Right hindlimb (tissue), 1 donor: ENCODE data around the gene WDR20.
"Not testable (repeated sequence)": the region's sequence is repeated elsewhere in the genome, so short reads cannot be mapped to it uniquely, and the experiment has no call there.

Source experiments
- DNase-seq: peaks from one replicate; pipeline ENCODE4 v3.0.0-alpha.2; 2018

Gene WDR20

GRCh38 chr14:102222751-102223150 lies 83.1 kb downstream of the WDR20 start:
- DNase-seq, result no peak

- no peak for DNase-seq
Observed at GRCh38 chr14:102223682-102224081, 84.0 kb downstream of the WDR20 start.

GRCh38 chr14:102225386-102225785 lies 85.7 kb downstream of the WDR20 start:
- no peak for DNase-seq

- DNase-seq, result no peak
Observed at GRCh38 chr14:102225936-102226335, 86.2 kb downstream of the WDR20 start.

GRCh38 chr14:102226356-102227125 lies 86.8 kb downstream of the WDR20 start:
- no peak for DNase-seq

- no peak for DNase-seq
Observed at GRCh38 chr14:102227184-102227964, 87.7 kb downstream of the WDR20 start.

GRCh38 chr14:102229071-102229738 lies 89.5 kb downstream of the WDR20 start:
- DNase-seq, result no peak

GRCh38 chr14:102229739-102230092 lies 90.0 kb downstream of the WDR20 start:
- no peak for DNase-seq

- DNase-seq, result no peak
Observed at GRCh38 chr14:102230481-102231210, 90.9 kb downstream of the WDR20 start.

- no peak for DNase-seq
Observed at GRCh38 chr14:102231476-102232347, 92.0 kb downstream of the WDR20 start.

- no peak for DNase-seq
Observed at GRCh38 chr14:102232348-102232625, 92.6 kb downstream of the WDR20 start.

- no peak for DNase-seq
Observed at GRCh38 chr14:102233081-102233480, 93.4 kb downstream of the WDR20 start.

GRCh38 chr14:102234331-102235264 lies 94.9 kb downstream of the WDR20 start:
- DNase-seq, result no peak

- DNase-seq, result peak; percentile 80
Observed at GRCh38 chr14:102235275-102235897, 95.7 kb downstream of the WDR20 start.

GRCh38 chr14:102236026-102236425 lies 96.3 kb downstream of the WDR20 start:
- DNase-seq, result no peak

GRCh38 chr14:102238131-102238530 lies 98.4 kb downstream of the WDR20 start:
- DNase-seq, result no peak

- DNase-seq, result no peak
Observed at GRCh38 chr14:102238766-102239165, 99.1 kb downstream of the WDR20 start.

- no peak for DNase-seq
Observed at GRCh38 chr14:102239231-102239630, 99.5 kb downstream of the WDR20 start.

GRCh38 chr14:102240481-102240880 lies 100.8 kb downstream of the WDR20 start:
- DNase-seq, result not testable (repeated sequence)

- no peak for DNase-seq
Observed at GRCh38 chr14:102241147-102241546, 101.5 kb downstream of the WDR20 start.

GRCh38 chr14:102243795-102244194 lies 104.1 kb downstream of the WDR20 start:
- not testable (repeated sequence) for DNase-seq
